ENCODE results near the gene ACOT8. TPM values are rescaled to one million over a fixed set of nuclear protein-coding genes. Genes with fewer than 3 reads are reported as not detected.

The ACOT8 gene
- total and polyA plus RNA-seq, 2 of the 4 experiments (the other 2 are of a cell fraction): 29.8 to 47.5 TPM

GRCh38 chr20:45872626-45873025 lies 15.4 kb upstream of the ACOT8 start:
- peaks cover 11% of the 10 kb centered on the region for H3K4me1 ChIP-seq (ENCODE audit: control insufficient read depth, insufficient read depth, low read length)
- H3K23ac ChIP-seq (ENCODE audit: low read depth, low read length): no peak overlapping the region
- H2AFZ ChIP-seq (replicated peaks; ENCODE audit: low read length, poor library complexity): no peak overlapping the region
- no peaks in the 10 kb centered on the region for H3K9me3 ChIP-seq (ENCODE audit: control insufficient read depth, insufficient read depth, low read length)
- no peak overlapping the region for H3K4me2 ChIP-seq (ENCODE audit: low read depth, low read length)
- no CpG with 5 or more reads among the region's 4 CpGs for WGBS, 2 experiments (ENCODE audit: extremely low coverage in 2 of 2, insufficient read length in 1 of 2)
- H2AK9ac ChIP-seq (replicated peaks; ENCODE audit: low read depth, low read length, poor library complexity): peak overlapping the region; percentile 40
- peaks cover 7% of the 10 kb centered on the region for H3K9me1 ChIP-seq (ENCODE audit: insufficient read depth, low read length)
- ATAC-seq (ENCODE audit: low read depth) (no peak), DNase-seq (no peak)
- H3K79me1 ChIP-seq (ENCODE audit: low read depth in 1 of 2, low read length in 2 of 2): 0 out of 4 replicates have a peak, but pooled peaks cover 0 to 5% of the 10 kb centered on the region in 2 experiments
- H3K27me3 ChIP-seq (ENCODE audit: control insufficient read depth, insufficient read depth, low read length): no peaks in the 10 kb centered on the region
- no peak overlapping the region; the same call in 1 of the 2 replicates for H4K5ac ChIP-seq (ENCODE audit: low read depth, low read length)
- H3K9ac ChIP-seq (ENCODE audit: low read depth, low read length): no peak overlapping the region
- H4K91ac ChIP-seq (ENCODE audit: insufficient read depth, low read depth, low read length): peak overlapping the region; percentile 17; the same call in 1 of the 2 replicates
- intact Hi-C loops (cut with micrococcal nuclease) (no loop called here), dilution Hi-C loops (cut with HindIII; ENCODE audit: low sequenced_read_pairs, unreplicated experiment) (no loop called here), in situ Hi-C loops (cut with MboI; ENCODE audit: low sequenced_read_pairs) (no loop called here)
- ChIA-PET CTCF (no interaction called here), POLR2A (ENCODE audit: unreplicated experiment) (no interaction called here)
- no peak overlapping the region for H3K4me3 ChIP-seq (ENCODE audit: insufficient read depth, low read depth, low read length)
- H3K56ac ChIP-seq (ENCODE audit: extremely low read depth, insufficient read depth, low read length): no peak overlapping the region
- no peak overlapping the region; a peak in 1 of 4 replicates for H4K8ac ChIP-seq (ENCODE audit: low read depth in 2 of 2, low read length in 2 of 2)
- H3K4ac ChIP-seq (ENCODE audit: low read depth, low read length): peak overlapping the region; percentile 36; the same call in 1 of the 2 replicates
- peak overlapping the region; percentile 42; the same call in 2 of the 3 replicates for H2BK15ac ChIP-seq (ENCODE audit: low read depth, low read length)
- peak overlapping the region; percentile 60; the same call in 1 of the 2 replicates for H3K18ac ChIP-seq (ENCODE audit: low read depth, low read length)
- BruUV-seq (replicated peaks): no TSS peak
- peak overlapping the region; percentile 48 for H2BK5ac ChIP-seq (ENCODE audit: low read depth, low read length, poor library complexity, severe bottlenecking)
- H4K20me1 ChIP-seq (ENCODE audit: insufficient read depth, low read length): no peaks in the 10 kb centered on the region; the same call in 1 of the 2 replicates
- peak overlapping the region; percentile 56; the same call in 1 of the 2 replicates for H2BK20ac ChIP-seq (ENCODE audit: low read depth, low read length)
- H3K27ac ChIP-seq (ENCODE audit: insufficient read depth, low read length): no peak overlapping the region
- peaks cover 10% of the 10 kb centered on the region for H3K36me3 ChIP-seq (ENCODE audit: control insufficient read depth, insufficient read depth, low read length)
- H2BK120ac ChIP-seq (ENCODE audit: low read depth, low read length): no peak overlapping the region; the same call in 1 of the 2 replicates
- peak overlapping the region; percentile 66 for H2AK5ac ChIP-seq (ENCODE audit: low read depth, low read length)
- no peak overlapping the region for H3K14ac ChIP-seq (replicated peaks; ENCODE audit: low read depth, low read length)
- no peak for TF ChIP-seq ELK1 (IDR thresholded peaks at IDR 0.05; ENCODE audit: borderline replicate concordance, low read depth, low read length)
- no peak for TF ChIP-seq RCOR1 (IDR thresholded peaks at IDR 0.05; ENCODE audit: insufficient replicate concordance, low read length)
- TF ChIP-seq RFX5 (IDR thresholded peaks at IDR 0.05; ENCODE audit: low read depth, low read length): no peak
- no peak for TF ChIP-seq BHLHE40 (IDR thresholded peaks at IDR 0.05; ENCODE audit: low read depth, low read length)
- no peak for TF ChIP-seq MXI1 (IDR thresholded peaks at IDR 0.05; ENCODE audit: borderline replicate concordance, low read depth, low read length)
- no peak for TF ChIP-seq MAFK (IDR thresholded peaks at IDR 0.05; ENCODE audit: low read depth, low read length)

Measured in IMR-90 (cell line).